H9 (cell line): ENCODE measurements around the gene SUN1. TPM values are rescaled to one million over a fixed set of nuclear protein-coding genes. Genes with fewer than 3 reads are reported as not detected.

Experiments
- DNase-seq: peaks from one replicate; pipeline ENCODE4 v3.0.0-alpha.2; 2017
- H2AFZ ChIP-seq: one replicate; pipeline ENCODE4 v1.6.1; 2013; ENCODE audit warnings: mild to moderate bottlenecking, low read length, control low read depth, moderate library complexity
- H2AK5ac ChIP-seq: 2 replicates; pipeline ENCODE4 v1.6.1; 2013; ENCODE audit warnings: low read length, control low read depth, mixed read lengths; ENCODE audit not compliant: insufficient read length
- H2BK120ac ChIP-seq: one replicate; pipeline ENCODE4 v1.6.1; 2013; ENCODE audit warnings: low read depth, mild to moderate bottlenecking, low read length, control low read depth, inconsistent platforms; ENCODE audit not compliant: poor library complexity, severe bottlenecking
- H2BK12ac ChIP-seq: 2 replicates; pipeline ENCODE4 v1.6.1; 2013; ENCODE audit warnings: low read length, control low read depth, mixed read lengths, low read depth; ENCODE audit not compliant: insufficient read length
- H2BK15ac ChIP-seq: 2 replicates; pipeline ENCODE4 v1.6.1; 2013; ENCODE audit warnings: low read depth, low read length, control low read depth
- H2BK20ac ChIP-seq: one replicate; pipeline ENCODE4 v1.6.1; 2013; ENCODE audit warnings: low read depth, mild to moderate bottlenecking, low read length, control low read depth, inconsistent platforms; ENCODE audit not compliant: poor library complexity, severe bottlenecking
- H2BK5ac ChIP-seq: 2 replicates; pipeline ENCODE4 v1.6.1; 2013; ENCODE audit warnings: low read length, control low read depth, mixed read lengths; ENCODE audit not compliant: insufficient read length
- H3K14ac ChIP-seq: 2 replicates; pipeline ENCODE4 v1.6.1; 2013; ENCODE audit warnings: low read length, control low read depth; ENCODE audit not compliant: insufficient read depth
- H3K18ac ChIP-seq: 2 replicates; pipeline ENCODE4 v1.6.1; 2013; ENCODE audit warnings: low read depth, mild to moderate bottlenecking, mixed read lengths, low read length, control low read depth; ENCODE audit not compliant: insufficient read length
- H3K23ac ChIP-seq: 2 replicates; pipeline ENCODE4 v1.6.1; 2013; ENCODE audit warnings: low read length, control low read depth, mixed read lengths, low read depth; ENCODE audit not compliant: insufficient read length
- H3K23me2 ChIP-seq: 2 replicates; pipeline ENCODE4 v1.6.1; 2013; ENCODE audit warnings: low read depth, mild to moderate bottlenecking, mixed read lengths, low read length, control low read depth; ENCODE audit not compliant: insufficient read length, poor library complexity, severe bottlenecking
- H3K27ac ChIP-seq: 2 replicates; pipeline ENCODE4 v1.5.1; 2013; ENCODE audit warnings: low read length, control low read depth, mixed read lengths, low read depth; ENCODE audit not compliant: insufficient read length
- H3K27me3 ChIP-seq: 2 replicates; pipeline ENCODE4 v1.6.1; 2013; ENCODE audit warnings: low read length, control low read depth, inconsistent platforms; ENCODE audit not compliant: insufficient read depth
- H3K4ac ChIP-seq: 2 replicates; pipeline ENCODE4 v1.6.1; 2013; ENCODE audit warnings: low read depth, mild to moderate bottlenecking, control low read depth, inconsistent platforms, low read length, moderate library complexity
- H3K4me1 ChIP-seq: 2 replicates; pipeline ENCODE4 v1.6.1; 2013; ENCODE audit warnings: low read length, control low read depth, inconsistent platforms; ENCODE audit not compliant: insufficient read depth
- H3K4me2 ChIP-seq: 2 replicates; pipeline ENCODE4 v1.6.1; 2013; ENCODE audit warnings: low read length, control low read depth, mixed read lengths; ENCODE audit not compliant: insufficient read length, insufficient read depth
- H3K56ac ChIP-seq: 2 replicates; pipeline ENCODE4 v1.6.1; 2013; ENCODE audit warnings: low read depth, mild to moderate bottlenecking, mixed read lengths, low read length, control low read depth; ENCODE audit not compliant: insufficient read length
- H3K79me1 ChIP-seq: 2 replicates; pipeline ENCODE4 v1.6.1; 2013; ENCODE audit warnings: low read depth, mild to moderate bottlenecking, moderate library complexity, low read length, control low read depth, inconsistent platforms; ENCODE audit not compliant: insufficient read depth, poor library complexity, severe bottlenecking
- H3K79me2 ChIP-seq: 2 replicates; pipeline ENCODE4 v1.6.1; 2013; ENCODE audit warnings: low read length, control low read depth, inconsistent platforms; ENCODE audit not compliant: insufficient read depth
- H3K9ac ChIP-seq: 2 replicates; pipeline ENCODE4 v1.6.1; 2013; ENCODE audit warnings: low read length, control low read depth, mixed read lengths; ENCODE audit not compliant: insufficient read length; ENCODE audit errors: extremely low read depth
- H3K9me3 ChIP-seq: one replicate; pipeline ENCODE4 v1.6.1; 2013; ENCODE audit warnings: low read depth, low read length, inconsistent platforms; ENCODE audit not compliant: control insufficient read depth
- H3T11ph ChIP-seq: one replicate; pipeline ENCODE4 v1.6.1; 2013; ENCODE audit warnings: mild to moderate bottlenecking, low read length, control low read depth, inconsistent platforms
- H4K20me1 ChIP-seq: one replicate; pipeline ENCODE4 v1.6.1; 2013; ENCODE audit not compliant: control insufficient read depth, insufficient read length, insufficient read depth
- H4K5ac ChIP-seq: 2 replicates; pipeline ENCODE4 v1.6.1; 2013; ENCODE audit warnings: low read depth, mild to moderate bottlenecking, mixed read lengths, low read length, control low read depth; ENCODE audit not compliant: insufficient read length
- H4K8ac ChIP-seq: replicated peaks from 2 replicates; pipeline ENCODE4 v1.6.1; 2013; ENCODE audit warnings: low read length, control low read depth, mixed read lengths, low read depth; ENCODE audit not compliant: insufficient read length
- H4K91ac ChIP-seq: 2 replicates; pipeline ENCODE4 v1.6.1; 2013; ENCODE audit warnings: low read depth, mild to moderate bottlenecking, moderate library complexity, mixed read lengths, low read length, control low read depth; ENCODE audit not compliant: insufficient read length
- H3K27ac Mint-ChIP-seq, 3 experiments: 2 replicates in 2 of 3; 3 replicates in 1 of 3; pipeline ENCODE4 v1.8.0; 2020 to 2021; ENCODE audit warnings: mixed read lengths in 3 of 3, mild to moderate bottlenecking in 1 of 3, moderate library complexity in 1 of 3
- H3K27me3 Mint-ChIP-seq: 2 replicates; pipeline ENCODE4 v1.8.0; 2021; ENCODE audit warnings: low read depth, mild to moderate bottlenecking, moderate library complexity, mixed read lengths
- H3K36me3 Mint-ChIP-seq, 3 experiments: 2 replicates in 2 of 3; 3 replicates in 1 of 3; pipeline ENCODE4 v1.8.0; 2020 to 2021; ENCODE audit warnings: low read depth in 3 of 3, mixed read lengths in 3 of 3; ENCODE audit not compliant: insufficient read depth in 1 of 3
- H3K4me1 Mint-ChIP-seq, 2 experiments: 2 replicates each; pipeline ENCODE4 v1.8.0; 2020; ENCODE audit warnings: mixed read lengths in 2 of 2
- H3K4me3 Mint-ChIP-seq, 2 experiments: 2 replicates in 1 of 2; 3 replicates in 1 of 2; pipeline ENCODE4 v1.8.0; 2020 to 2021; ENCODE audit warnings: mild to moderate bottlenecking in 2 of 2, mixed read lengths in 2 of 2, moderate library complexity in 1 of 2
- H3K9me3 Mint-ChIP-seq, 2 experiments: 2 replicates in 1 of 2; 3 replicates in 1 of 2; pipeline ENCODE4 v1.8.0; 2020; ENCODE audit warnings: mild to moderate bottlenecking in 2 of 2, mixed read lengths in 2 of 2, moderate library complexity in 1 of 2
- WGBS: extraction: QIAGEN DNeasy Blood & Tissue Kit; methylation state at CpG from one replicate; pipeline ENCODE4 v1.1.7; 2013; ENCODE audit warnings: missing lambda C conversion rate, low lambda C conversion rate, mixed read lengths; ENCODE audit not compliant: insufficient read length; ENCODE audit errors: extremely low coverage; 5-methylcytosine and 5-hydroxymethylcytosine counted together
- total RNA-seq: library from RNA; stranded (reverse); gene quantifications from 2 replicates; pipeline ENCODE4 v1.2.1, GENCODE V29; 2021
- TF ChIP-seq, protein P1 (sequence below): fragments of 200-600 bp; sonication (generic); conservative IDR thresholded peaks from 3 replicates; pipeline ENCODE4 v1.8.0; 2021; ENCODE audit warnings: antibody characterized with exemption, mild to moderate bottlenecking

The SUN1 gene
- total RNA-seq, 1 experiment from 2014 or later: 118 TPM

DNA sequence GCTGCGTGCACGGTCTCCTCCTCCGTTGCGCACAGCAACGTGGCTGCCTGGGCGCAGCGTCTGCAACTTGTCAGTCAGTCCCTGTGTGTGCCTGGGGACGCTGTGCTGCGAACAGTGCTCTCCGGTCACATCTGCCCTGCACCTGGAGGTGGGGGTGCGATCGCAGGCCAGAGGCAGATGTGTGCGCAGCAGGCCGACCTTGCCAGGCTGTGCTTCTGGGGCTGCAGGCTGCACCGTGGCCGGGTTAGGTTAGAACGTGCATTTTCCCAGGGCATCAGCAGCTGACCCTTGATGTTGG, 35.9 kb downstream of the SUN1 start:
- Histone ChIP-seq H2BK120ac (no peak overlapping the region), H3K27me3 (no peaks in the 10 kb centered on the region), H3K23me2 (no peaks in the 10 kb centered on the region), H2BK15ac (no peak overlapping the region), H4K8ac (no peak overlapping the region), H3K4me2 (no peak overlapping the region), H3K9ac (no peak overlapping the region), H2BK20ac (no peak overlapping the region), H3K9me3 (no peaks in the 10 kb centered on the region), H3T11ph (no peak overlapping the region), H3K56ac (no peak overlapping the region), H4K5ac (no peak overlapping the region), H2BK12ac (no peak overlapping the region), H2AFZ (no peak overlapping the region), H3K23ac (no peak overlapping the region), H3K27ac (no peak overlapping the region), H3K79me1 (no peaks in the 10 kb centered on the region), H3K14ac (no peak overlapping the region), H4K91ac (no peak overlapping the region), H3K4ac (no peak overlapping the region), H3K79me2 (no peaks in the 10 kb centered on the region), H3K18ac (no peak overlapping the region), H2AK5ac (no peak overlapping the region), H4K20me1 (no peaks in the 10 kb centered on the region), H2BK5ac (no peak overlapping the region), H3K4me1 (no peaks in the 10 kb centered on the region)
- Mint-ChIP-seq H3K9me3 (no peaks in the 10 kb centered on the region; a peak in 1 of 5 replicates), H3K4me3 (no peak overlapping the region), H3K4me1 (no peaks in the 10 kb centered on the region), H3K27me3 (no peaks in the 10 kb centered on the region), H3K27ac (no peak overlapping the region), H3K36me3 (peaks cover 55 to 84% (median 84%) of the 10 kb centered on the region in 3 experiments)
- WGBS: no CpG with 5 or more reads among the region's 17 CpGs
- TF ChIP-seq, protein P1, sequence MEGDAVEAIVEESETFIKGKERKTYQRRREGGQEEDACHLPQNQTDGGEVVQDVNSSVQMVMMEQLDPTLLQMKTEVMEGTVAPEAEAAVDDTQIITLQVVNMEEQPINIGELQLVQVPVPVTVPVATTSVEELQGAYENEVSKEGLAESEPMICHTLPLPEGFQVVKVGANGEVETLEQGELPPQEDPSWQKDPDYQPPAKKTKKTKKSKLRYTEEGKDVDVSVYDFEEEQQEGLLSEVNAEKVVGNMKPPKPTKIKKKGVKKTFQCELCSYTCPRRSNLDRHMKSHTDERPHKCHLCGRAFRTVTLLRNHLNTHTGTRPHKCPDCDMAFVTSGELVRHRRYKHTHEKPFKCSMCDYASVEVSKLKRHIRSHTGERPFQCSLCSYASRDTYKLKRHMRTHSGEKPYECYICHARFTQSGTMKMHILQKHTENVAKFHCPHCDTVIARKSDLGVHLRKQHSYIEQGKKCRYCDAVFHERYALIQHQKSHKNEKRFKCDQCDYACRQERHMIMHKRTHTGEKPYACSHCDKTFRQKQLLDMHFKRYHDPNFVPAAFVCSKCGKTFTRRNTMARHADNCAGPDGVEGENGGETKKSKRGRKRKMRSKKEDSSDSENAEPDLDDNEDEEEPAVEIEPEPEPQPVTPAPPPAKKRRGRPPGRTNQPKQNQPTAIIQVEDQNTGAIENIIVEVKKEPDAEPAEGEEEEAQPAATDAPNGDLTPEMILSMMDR: no peak
- DNase-seq: no peak
